ENCODE results near the gene RNF144A. TPM values are rescaled to one million over a fixed set of nuclear protein-coding genes. Genes with fewer than 3 reads are reported as not detected.
A peak's percentile ranks its signal among the peaks of the same experiment; 100 is the strongest.

The RNF144A gene
- total RNA-seq, 6 donors from 2014 or later: 9.9 to 20.7 (median 13.4) TPM

DNA sequence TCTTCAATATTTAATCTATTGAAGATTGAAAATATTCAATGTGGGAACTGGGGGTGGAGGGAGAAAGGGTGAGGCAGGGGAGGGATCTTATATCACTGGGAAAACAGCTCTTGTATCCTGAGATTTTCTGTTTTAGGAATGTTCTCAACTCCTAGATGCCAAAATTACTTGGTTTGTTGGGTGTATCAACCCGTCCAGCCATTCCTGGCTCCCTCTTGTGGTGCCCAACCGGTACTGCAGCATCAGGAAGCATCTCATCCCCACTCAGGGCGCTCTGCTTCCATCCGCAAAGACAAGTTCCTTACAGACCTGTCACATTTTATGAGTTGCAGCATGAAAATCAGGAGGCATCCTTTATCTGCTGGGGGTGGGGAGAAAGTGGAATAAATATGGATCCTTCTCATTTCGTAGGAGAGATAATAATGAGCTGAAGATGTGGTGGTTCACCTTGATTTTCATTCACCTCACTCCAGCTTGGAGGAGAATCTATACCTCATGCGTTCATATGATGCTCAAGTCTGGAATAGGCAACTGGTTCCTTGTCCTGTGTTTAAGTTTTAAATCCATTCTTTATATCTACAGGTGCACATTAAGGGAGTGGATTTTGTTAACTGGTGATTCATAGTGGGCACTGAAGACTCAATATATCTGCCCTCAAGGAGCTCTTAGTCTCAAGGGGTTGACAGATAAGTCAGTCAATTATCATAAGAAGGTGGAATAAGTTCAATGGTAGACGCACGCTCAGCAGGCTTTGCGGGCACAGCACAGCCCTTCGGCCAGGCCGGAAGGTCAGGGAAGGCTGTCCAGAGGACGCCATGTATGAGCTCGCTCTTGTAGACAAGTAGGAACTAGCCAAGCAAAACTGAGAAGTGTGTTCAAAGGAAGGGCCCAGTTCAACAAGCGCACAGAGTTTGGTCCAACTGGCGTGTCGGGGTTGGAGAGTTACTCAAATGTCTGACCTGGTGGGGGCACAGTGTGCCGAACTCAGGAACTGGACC is 127.3 kb downstream of the RNF144A start:
- Histone ChIP-seq H3K4me3 (no peak overlapping the region), H3K9me3 (no peaks in the 10 kb centered on the region), H3K27me3 (no peaks in the 10 kb centered on the region), H3K4me1 (peaks cover 3 to 24% (median 14%) of the 10 kb centered on the region in 4 donors), H3K36me3 (peaks cover 0 to 16% (median 4%) of the 10 kb centered on the region in 4 donors), H3K27ac (peak overlapping the region in 2 of 4 donors; percentile 42 to 53)
- ATAC-seq (ENCODE audit: low FRiP score in 2 of 2): peak; percentile 77 to 91
- 80 to 84% methylated on average over 17 of the region's 17 CpGs for WGBS, 2 donors
- TF ChIP-seq POLR2A (IDR thresholded peaks at IDR 0.05) (no peak), POLR2AphosphoS5 (IDR thresholded peaks at IDR 0.05) (no peak)
- TF ChIP-seq, protein P1, sequence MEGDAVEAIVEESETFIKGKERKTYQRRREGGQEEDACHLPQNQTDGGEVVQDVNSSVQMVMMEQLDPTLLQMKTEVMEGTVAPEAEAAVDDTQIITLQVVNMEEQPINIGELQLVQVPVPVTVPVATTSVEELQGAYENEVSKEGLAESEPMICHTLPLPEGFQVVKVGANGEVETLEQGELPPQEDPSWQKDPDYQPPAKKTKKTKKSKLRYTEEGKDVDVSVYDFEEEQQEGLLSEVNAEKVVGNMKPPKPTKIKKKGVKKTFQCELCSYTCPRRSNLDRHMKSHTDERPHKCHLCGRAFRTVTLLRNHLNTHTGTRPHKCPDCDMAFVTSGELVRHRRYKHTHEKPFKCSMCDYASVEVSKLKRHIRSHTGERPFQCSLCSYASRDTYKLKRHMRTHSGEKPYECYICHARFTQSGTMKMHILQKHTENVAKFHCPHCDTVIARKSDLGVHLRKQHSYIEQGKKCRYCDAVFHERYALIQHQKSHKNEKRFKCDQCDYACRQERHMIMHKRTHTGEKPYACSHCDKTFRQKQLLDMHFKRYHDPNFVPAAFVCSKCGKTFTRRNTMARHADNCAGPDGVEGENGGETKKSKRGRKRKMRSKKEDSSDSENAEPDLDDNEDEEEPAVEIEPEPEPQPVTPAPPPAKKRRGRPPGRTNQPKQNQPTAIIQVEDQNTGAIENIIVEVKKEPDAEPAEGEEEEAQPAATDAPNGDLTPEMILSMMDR (IDR thresholded peaks at IDR 0.05): peak; percentile 83 to 96 (median 87)
- peak in 1 of 2 donors; percentile 78 for DNase-seq

DNA sequence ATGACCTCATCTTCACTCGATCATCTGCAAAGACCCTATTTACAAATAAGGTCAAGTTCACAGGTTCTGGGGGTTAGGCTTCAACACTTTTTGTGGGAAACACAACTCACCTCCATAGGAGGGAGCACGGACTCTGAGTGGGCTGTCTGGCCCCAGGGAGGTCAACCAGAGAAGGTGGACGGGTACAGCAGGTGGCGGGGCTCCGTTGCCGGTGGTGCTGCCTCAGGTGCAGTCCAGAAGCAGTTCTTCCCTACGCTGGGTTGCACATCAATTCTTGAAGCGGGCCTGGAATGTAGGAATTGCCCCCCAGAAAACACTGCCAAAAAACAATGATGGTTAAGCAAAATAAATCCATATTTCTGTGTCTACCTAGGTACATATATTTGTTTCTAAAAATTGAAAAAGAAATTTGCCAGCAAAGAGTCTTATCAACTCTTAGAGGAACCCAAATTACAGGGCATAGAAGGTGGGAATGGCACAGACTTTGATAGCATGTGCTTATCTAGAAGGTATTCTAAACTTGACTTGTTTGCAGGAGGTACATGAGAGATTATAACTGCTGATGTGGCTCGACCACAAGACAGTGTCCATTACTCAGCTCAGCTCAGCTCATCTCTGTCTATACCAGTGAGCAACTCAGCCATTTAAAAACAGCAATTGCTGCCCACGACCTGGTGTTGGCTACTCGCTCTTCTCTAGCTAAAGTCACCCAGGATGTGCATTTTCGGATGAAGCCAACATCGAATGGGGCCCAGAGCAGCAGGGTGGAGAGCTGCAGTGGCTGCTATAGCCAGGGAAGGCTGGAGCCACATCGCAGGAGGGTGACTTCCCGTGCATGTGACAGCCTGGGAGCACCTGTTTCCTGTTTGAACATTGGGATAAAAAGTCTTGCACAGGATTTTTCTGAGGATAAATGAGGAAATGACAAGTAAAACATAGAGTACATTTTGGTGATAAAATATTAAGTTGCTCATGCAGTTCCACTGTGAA is 128.7 kb downstream of the RNF144A start:
- 73 to 74% methylated on average over 13 to 15 of the region's 15 CpGs for WGBS, 2 donors
- Histone ChIP-seq H3K36me3 (peaks cover 0 to 7% (median 0%) of the 10 kb centered on the region in 4 donors), H3K4me1 (peaks cover 3 to 24% (median 14%) of the 10 kb centered on the region in 4 donors), H3K4me3 (no peak overlapping the region), H3K9me3 (no peaks in the 10 kb centered on the region), H3K27me3 (no peaks in the 10 kb centered on the region), H3K27ac (no peak overlapping the region)
- ATAC-seq (ENCODE audit: low FRiP score in 2 of 2) (no peak), DNase-seq (peak in 1 of 2 donors; percentile 50)
- TF ChIP-seq POLR2A (IDR thresholded peaks at IDR 0.05) (no peak), POLR2AphosphoS5 (IDR thresholded peaks at IDR 0.05) (no peak), EP300 (IDR thresholded peaks at IDR 0.05) (no peak)
- TF ChIP-seq, protein P1 (IDR thresholded peaks at IDR 0.05): no peak

DNA sequence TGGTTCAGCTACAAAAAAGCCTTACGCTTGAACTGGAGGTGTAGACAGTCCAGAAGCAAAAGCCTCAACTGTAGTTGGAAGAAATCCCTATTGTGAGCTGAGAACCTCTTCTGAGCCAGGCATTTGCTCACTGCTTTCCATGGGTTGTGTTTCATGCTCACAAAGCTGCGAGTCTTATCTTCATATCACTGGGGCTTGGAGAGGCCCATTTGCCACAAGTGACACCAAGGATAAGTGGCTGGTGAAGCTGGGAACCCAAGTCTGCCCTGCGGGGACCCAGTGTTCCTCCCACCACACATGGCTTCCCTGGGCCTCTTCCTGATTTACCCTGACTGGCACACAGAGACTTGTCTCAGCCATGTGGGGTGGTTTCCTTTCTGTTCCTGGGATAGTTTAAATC is 130.4 kb downstream of the RNF144A start:
- no peaks in the 10 kb centered on the region for H3K36me3 ChIP-seq
- DNase-seq (no peak), ATAC-seq (ENCODE audit: low FRiP score in 2 of 2) (no peak)
- 55 to 63% methylated on average over 2 to 3 of the region's 3 CpGs for WGBS, 2 donors
- TF ChIP-seq POLR2AphosphoS5 (IDR thresholded peaks at IDR 0.05): no peak
- TF ChIP-seq EP300 (IDR thresholded peaks at IDR 0.05): no peak
- no peak for TF ChIP-seq POLR2A (IDR thresholded peaks at IDR 0.05)
- TF ChIP-seq, protein P1 (IDR thresholded peaks at IDR 0.05): no peak
- H3K4me1 ChIP-seq: peaks cover 3 to 24% (median 14%) of the 10 kb centered on the region in 4 donors
- peak overlapping the region in 2 of 4 donors; percentile 13 to 51 for H3K27ac ChIP-seq
- H3K27me3 ChIP-seq: no peaks in the 10 kb centered on the region
- no peak overlapping the region for H3K4me3 ChIP-seq
- H3K9me3 ChIP-seq: no peaks in the 10 kb centered on the region

DNA sequence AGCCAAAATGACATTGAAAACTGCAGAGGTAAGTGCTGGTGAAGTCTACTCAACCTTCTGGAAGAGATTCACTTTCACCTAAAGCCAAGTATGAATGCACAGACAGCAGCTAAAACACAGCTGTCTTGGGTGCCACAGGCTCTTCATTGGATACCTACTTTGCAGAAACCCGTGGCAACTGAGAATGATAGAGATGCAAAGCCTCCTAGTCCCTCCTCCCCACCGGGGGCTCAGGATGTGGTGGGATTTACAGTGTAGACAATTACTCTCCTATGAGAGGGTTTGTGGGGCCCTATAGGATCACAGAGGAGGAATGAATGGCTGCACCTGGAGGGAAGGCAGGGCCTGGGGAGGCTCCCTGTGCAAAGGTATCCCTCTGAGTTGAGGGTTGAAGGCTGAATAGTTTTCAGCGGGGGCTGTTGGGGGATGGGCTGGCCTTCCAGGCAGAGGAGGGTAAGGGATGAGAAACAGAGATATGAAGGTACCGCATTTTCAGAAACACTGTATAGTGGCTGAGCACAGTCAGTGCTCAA is 131.6 kb downstream of the RNF144A start:
- Histone ChIP-seq H3K36me3 (no peaks in the 10 kb centered on the region), H3K27me3 (no peaks in the 10 kb centered on the region), H3K4me3 (no peak overlapping the region), H3K9me3 (no peaks in the 10 kb centered on the region), H3K27ac (no peak overlapping the region), H3K4me1 (peaks cover 3 to 21% (median 13%) of the 10 kb centered on the region in 4 donors)
- DNase-seq (no peak), ATAC-seq (ENCODE audit: low FRiP score in 2 of 2) (no peak)
- WGBS, 2 donors: 83 to 92% methylated on average over 4 of the region's 4 CpGs
- TF ChIP-seq POLR2A (IDR thresholded peaks at IDR 0.05) (no peak), POLR2AphosphoS5 (IDR thresholded peaks at IDR 0.05) (no peak), EP300 (IDR thresholded peaks at IDR 0.05) (no peak)
- TF ChIP-seq, protein P1 (IDR thresholded peaks at IDR 0.05): no peak
